GM20000 (cell line): ENCODE results near the gene SIRPG.

Experiments used
- DNase-seq: peaks from one replicate; pipeline ENCODE4 v3.0.0; 2012; ENCODE audit warnings: low spot score
- CTCF ChIP-seq: IDR thresholded peaks from 2 replicates; pipeline ENCODE4 v1.5.1; 2012; ENCODE audit warnings: mild to moderate bottlenecking, control low read depth; ENCODE audit errors: extremely low read depth, missing control alignments

SIRPG gene

GRCh38 chr20:1660246-1660645 is 2.7 kb upstream of the SIRPG start:
- DNase-seq = no peak
- TF ChIP-seq CTCF = no peak

- no peak for DNase-seq
- TF ChIP-seq CTCF = no peak
Measured at GRCh38 chr20:1656844-1657243, 735 bp downstream of the SIRPG start.

- TF ChIP-seq CTCF = no peak
- no peak for DNase-seq
Measured at GRCh38 chr20:1654996-1655395, 2.6 kb downstream of the SIRPG start.

GRCh38 chr20:1652960-1653359 is 4.6 kb downstream of the SIRPG start:
- no peak for TF ChIP-seq CTCF
- no peak for DNase-seq

GRCh38 chr20:1652104-1652503 is 5.5 kb downstream of the SIRPG start:
- TF ChIP-seq CTCF = no peak
- no peak for DNase-seq

GRCh38 chr20:1651268-1652058 is 6.1 kb downstream of the SIRPG start:
- DNase-seq = no peak
- no peak for TF ChIP-seq CTCF

GRCh38 chr20:1648101-1648500 is 9.5 kb downstream of the SIRPG start:
- no peak for TF ChIP-seq CTCF

More at GRCh38 chr20:1648101-1648500, 9.5 kb downstream of the SIRPG start:
- DNase-seq = no peak
